Progenitor cell of endocrine pancreas (in vitro differentiated cells): ENCODE measurements around the gene GLCE. TPM values are rescaled to one million over a fixed set of nuclear protein-coding genes. Genes with fewer than 3 reads are reported as not detected.

ENCODE experiments used
- DNase-seq: peaks from one replicate; pipeline ENCODE4 v3.0.0; 2021; ENCODE audit warnings: low spot score; ENCODE audit not compliant: unreplicated experiment
- H3K27ac Mint-ChIP-seq: 2 replicates; pipeline ENCODE4 v1.8.0; 2021; ENCODE audit warnings: mild to moderate bottlenecking, moderate library complexity, mixed read lengths
- H3K27me3 Mint-ChIP-seq: 2 replicates; pipeline ENCODE4 v1.8.0; 2021; ENCODE audit warnings: mixed read lengths
- H3K36me3 Mint-ChIP-seq: 2 replicates; pipeline ENCODE4 v1.8.0; 2022; ENCODE audit warnings: mixed read lengths; ENCODE audit not compliant: insufficient read depth
- H3K4me1 Mint-ChIP-seq: 2 replicates; pipeline ENCODE4 v1.8.0; 2021; ENCODE audit warnings: low read depth, mixed read lengths
- H3K4me3 Mint-ChIP-seq: 2 replicates; pipeline ENCODE4 v1.8.0; 2021; ENCODE audit warnings: low read depth, mild to moderate bottlenecking, moderate library complexity, mixed read lengths
- H3K9me3 Mint-ChIP-seq: 2 replicates; pipeline ENCODE4 v1.8.0; 2021; ENCODE audit warnings: low read depth, mixed read lengths
- CTCF ChIP-seq: fragments of 200-600 bp; sonication (generic); IDR thresholded peaks from one replicate; pipeline ENCODE4 v1.5.0; 2021; ENCODE audit warnings: antibody characterized with exemption, mild to moderate bottlenecking; ENCODE audit not compliant: unreplicated experiment
- total RNA-seq: library from RNA; stranded (reverse); gene quantifications from 2 replicates; pipeline ENCODE4 v1.2.1, GENCODE V29; 2021

Gene GLCE
- total RNA-seq, 1 donor from 2014 or later: 18.0 TPM

DNA sequence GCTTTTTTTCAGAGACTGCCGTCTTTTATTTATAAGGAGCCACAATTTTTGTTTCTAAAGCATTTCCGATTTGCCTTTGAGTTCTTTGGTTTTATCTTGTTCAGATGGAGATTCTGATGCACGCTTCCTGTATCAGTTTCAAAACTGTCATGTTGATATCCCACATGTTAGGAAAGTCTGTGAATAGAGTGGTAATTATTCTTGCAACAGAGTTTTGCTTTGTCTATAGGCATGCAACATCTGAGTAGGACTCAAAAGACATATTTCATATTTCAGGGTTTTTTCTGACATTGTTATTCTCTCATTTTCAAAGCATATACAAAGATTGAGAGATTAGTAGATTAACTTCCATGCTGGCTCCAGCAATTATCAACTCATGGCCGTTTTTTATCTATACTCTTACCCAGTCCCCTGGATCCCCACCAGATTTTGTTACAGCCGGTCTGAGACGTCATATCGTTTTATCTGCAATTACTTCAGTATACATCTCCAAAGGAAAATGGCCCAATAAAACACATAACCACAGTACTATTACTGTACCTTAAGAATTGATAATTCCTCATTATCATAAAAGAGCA, 160.6 kb downstream of the GLCE start:
- Mint-ChIP-seq H3K9me3 (no peaks in the 10 kb centered on the region), H3K27me3 (no peaks in the 10 kb centered on the region), H3K4me1 (peaks cover 20% of the 10 kb centered on the region), H3K4me3 (no peak overlapping the region), H3K27ac (no peak overlapping the region), H3K36me3 (no peaks in the 10 kb centered on the region)
- DNase-seq: no peak
- no peak for TF ChIP-seq CTCF

Other genes with a start within 250 kb of the GLCE start
- gene SPESP1, start 230.1 kb upstream of the GLCE start, total RNA-seq: not detected in 2 replicates
- gene NOX5, start 145.9 kb upstream of the GLCE start, total RNA-seq: not detected in 2 replicates
- 12.6 and 14.6 TPM in 2 replicates for gene PAQR5, start 138.3 kb downstream of the GLCE start, total RNA-seq